IPS DF 19.7 (cell line): ENCODE results near the gene RNF144B.
A peak's percentile ranks its signal among the peaks of the same experiment; 100 is the strongest.
"Not testable (repeated sequence)": the region's sequence is repeated elsewhere in the genome, so short reads cannot be mapped to it uniquely, and the experiment has no call there.

Experiments
- DNase-seq: peaks from one replicate; pipeline ENCODE4 v3.0.0-alpha.2; 2013; ENCODE audit warnings: low read depth, low spot score

Gene RNF144B

DNA sequence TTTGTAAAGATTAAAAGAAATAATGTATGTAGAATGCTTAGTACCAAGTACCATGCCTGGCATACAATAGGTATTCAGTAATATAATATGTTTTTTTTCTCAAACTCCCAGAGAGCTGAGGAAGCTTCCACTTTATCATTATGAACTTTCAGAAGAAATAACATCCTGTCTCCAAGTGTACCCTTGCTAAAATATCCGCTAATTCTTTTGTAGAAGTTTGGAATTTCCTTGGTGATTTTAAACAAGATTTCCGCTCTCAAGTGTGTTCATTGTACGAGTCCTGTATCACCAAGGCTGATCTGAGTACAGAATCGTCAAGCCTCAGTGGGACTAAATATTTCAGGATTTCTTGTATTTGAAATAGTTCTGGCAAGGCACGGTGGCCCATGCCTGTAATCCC lies 16.1 kb upstream of the RNF144B start:
- no peak for DNase-seq

DNA sequence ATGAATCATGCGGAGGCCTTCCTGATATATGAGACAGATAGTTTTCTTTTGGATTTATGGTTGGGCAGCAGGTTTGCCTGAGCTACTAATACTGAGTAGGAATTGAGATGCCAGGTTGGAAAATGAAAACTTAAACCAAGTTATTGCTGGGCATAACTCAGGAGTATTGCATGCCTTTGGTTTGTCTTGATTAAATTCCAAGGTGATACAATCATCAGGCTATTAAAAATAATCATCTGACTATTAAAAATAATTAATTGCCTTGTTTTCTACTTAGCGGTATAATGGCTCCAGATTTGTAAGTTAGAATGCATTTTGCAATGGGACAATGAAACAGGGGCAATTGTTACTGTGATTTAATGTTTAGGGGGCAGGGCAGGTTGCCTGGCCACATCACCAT lies 15.5 kb upstream of the RNF144B start:
- no peak for DNase-seq

DNA sequence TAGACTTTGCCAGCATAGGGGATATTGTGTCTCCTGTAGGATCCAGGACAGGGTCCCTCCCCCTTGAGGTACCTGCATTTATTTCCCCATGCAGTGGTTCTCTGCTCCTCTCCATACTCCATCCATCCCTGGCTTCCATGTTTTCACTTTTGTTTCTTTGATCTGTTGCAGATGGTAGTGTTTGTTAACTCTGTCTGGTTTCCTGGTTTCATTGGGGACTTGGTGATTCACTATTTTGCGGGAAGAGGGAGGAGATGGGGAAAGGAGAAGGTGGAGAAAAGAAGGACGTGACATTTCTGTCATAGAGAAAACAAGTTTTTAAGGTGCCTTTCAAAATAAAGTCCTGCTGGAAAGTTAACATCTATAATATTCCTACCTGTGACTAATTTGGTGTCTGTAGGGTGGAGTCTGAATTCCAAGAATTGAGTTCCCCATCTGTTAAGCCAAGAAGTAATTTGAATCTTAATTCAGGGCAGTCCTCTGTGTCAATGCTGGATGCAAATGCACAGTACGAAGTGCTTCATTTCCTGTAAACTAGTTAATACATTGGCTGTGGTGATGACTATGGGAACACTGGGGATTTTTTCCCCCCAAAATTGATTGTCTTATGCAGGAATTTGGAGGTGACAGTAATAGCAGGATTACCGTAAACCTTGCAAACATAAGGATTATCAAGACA lies 6.9 kb upstream of the RNF144B start:
- DNase-seq: no peak

DNA sequence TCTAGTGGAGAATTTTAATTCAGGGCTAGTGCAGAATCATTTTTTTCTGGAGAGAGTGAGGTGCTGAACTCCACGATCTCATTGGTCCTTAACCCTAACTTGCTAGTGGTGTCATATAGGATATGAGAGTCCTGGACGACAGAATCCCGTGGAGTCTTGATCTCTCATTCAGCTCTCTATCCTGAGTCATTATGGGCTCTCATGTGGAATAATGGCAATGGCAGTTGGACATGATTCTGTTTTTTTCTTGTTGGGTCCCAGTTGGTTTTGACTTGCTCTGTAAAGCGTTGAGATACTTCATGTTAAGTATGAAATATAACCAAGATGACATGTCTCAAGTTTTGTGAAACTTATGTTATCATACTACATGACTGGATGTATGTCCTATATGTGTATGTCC lies 6.3 kb upstream of the RNF144B start:
- no peak for DNase-seq

DNA sequence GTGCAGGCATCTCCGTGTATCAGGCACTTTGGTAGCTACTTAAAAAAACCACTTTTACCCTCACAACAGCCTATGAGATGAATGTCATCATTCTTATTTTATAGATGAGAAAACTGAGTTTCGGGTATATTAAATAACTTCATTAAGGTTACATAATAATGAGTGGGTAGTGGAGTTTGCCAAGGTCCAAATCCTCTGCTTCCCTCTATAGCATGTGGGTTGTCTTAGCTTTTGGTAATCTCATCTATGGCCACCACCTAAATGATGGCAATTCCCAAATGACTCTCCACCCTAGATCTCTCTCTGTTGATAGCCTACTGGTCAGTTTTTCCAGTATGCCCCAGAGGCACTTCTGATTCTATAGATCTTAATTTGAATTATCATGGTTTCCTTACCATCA lies 3.7 kb upstream of the RNF144B start:
- no peak for DNase-seq

DNA sequence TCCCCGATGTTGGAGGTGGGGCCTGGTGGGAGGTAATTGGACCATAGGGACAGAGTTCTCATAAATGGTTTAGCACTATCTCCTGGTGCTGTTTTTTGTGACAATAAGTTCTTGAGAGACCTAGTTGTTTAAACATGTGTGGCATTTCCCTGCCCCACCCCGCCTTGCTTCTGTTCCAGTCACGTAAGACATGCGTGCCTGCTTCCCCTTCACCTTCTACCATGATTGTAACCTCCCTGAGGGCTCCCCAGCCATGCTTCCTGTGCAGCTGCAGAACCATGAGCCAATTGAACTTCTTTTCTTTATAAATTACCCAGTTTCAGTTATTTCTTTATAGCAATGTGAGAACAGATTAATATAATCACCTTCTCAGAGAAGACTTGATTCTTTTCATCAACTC lies 2.5 kb upstream of the RNF144B start:
- DNase-seq: no peak

DNA sequence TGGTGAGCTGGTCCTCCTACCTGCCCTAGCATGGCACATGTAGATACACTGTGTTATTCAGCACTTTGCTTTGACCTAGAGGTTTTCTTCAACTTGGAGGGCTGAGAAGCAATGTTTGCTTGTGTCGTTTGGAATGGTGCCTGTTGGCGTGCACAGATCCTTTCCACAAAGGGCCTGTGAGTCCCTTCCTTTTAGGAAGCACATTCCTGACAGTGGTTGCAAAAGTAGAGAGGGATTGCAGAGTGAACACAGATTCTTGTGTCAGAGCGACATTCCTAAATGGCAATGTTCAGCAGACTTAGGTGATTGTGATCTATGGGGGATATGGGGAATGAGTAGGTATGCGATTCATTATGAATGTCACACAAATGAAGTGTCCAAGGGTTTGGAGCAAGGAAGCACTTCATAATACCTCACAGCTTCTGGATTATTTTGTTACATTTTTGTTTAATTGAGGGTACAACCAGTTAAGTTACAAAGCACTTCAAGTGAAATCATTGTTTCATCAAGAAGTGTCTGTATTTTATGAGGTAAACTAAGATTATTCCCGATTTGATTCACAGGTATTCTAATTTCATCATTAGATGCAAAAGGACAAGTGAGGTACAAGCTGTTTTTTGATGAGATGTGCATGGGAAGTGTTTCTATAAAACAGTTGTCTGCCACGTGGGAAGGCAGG lies 713 bp upstream of the RNF144B start:
- no peak for DNase-seq

DNA sequence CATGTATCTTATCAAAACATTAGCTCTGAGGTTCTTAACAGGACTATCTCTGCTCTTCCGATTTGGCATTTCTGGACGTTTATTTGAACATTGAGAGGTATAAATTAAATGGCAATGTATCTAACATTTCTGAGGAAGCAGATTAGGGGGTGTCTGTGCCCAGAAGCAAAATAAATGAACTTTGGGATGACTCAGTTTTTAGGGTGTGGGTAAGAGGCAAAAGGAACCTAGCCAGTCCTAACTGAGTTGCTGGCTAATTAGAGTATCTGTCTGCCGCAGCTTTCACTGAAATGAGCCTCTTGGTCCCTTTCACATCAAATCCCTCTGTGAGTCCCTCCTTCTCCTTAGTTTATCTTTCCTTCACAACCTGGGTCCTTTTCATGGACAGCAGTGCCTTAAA lies 1.1 kb downstream of the RNF144B start:
- no peak for DNase-seq

DNA sequence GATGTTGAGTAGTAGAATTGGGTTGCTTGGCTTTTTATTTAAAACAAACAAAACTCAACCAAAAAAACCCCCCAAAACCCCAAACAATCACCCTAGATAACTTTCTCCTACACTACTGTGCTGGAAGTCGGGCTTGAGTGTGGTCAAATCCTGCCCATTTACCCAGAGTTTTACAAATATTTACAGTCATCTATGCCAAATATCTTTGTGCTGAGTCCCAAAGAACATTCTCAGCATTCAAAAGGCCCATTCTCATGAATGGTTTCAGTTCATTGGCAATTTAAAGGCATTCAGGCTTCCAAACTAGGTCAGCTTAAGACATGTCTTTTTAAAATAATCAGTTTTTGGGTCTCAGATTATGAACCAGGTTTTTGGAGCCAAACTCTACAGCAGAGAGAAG lies 1.8 kb downstream of the RNF144B start:
- no peak for DNase-seq

DNA sequence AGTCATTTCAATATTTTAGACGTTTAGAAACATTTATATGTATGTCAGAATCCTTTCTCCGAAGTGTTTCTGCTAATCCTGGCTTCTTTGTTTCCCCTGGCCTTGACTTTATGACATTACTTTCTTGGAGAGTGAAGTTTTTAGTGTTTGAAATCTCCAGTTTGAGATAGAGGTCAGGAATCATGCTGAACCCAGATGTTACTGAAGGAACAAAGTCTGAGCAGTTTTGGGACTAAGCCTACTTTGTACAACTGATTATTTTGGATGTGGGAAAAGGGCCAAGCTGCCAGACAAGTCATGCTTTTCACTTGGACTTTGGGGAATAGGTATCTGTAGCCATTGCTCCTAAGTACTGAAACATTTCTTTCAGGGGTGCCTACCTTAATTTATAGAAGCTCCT lies 2.3 kb downstream of the RNF144B start:
- DNase-seq: no peak

DNA sequence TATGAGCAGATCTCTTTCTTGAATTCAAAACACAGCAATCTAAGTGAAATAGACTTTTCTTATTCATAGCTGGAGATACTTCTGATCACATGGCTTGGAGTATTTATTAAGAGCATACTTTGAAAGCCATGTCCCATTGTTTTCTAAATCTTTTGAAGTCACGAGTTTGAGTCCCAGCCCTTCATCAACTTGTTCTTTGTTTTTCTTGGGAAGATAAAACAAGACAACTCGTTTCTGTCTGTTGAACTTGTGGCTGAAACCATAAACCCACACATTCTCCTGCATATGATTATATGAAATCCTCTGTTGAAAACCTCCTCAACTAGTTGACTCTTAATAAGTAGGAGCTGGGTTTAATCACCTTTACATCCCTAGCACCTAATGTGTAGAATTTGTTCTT lies 3.3 kb downstream of the RNF144B start:
- DNase-seq: no peak

DNA sequence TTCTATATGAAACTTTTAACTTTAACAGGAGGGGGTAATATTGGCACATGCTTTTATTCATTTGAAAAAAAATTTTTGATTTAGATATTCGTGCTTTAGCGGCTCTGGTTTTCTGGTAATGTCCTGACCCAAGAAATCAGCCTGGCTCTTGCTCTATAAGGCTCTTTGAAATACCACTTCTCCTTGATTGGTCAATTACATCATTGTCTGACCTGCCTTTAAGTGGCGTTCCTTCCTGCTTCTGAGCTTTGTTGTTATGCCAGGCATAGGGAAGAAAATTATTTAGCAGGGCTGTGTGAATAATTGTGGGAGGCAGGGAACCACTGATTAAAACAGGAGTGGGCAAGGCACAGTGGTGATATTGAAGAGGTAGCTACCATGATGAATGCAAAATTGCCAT lies 3.9 kb downstream of the RNF144B start:
- DNase-seq: no peak

DNA sequence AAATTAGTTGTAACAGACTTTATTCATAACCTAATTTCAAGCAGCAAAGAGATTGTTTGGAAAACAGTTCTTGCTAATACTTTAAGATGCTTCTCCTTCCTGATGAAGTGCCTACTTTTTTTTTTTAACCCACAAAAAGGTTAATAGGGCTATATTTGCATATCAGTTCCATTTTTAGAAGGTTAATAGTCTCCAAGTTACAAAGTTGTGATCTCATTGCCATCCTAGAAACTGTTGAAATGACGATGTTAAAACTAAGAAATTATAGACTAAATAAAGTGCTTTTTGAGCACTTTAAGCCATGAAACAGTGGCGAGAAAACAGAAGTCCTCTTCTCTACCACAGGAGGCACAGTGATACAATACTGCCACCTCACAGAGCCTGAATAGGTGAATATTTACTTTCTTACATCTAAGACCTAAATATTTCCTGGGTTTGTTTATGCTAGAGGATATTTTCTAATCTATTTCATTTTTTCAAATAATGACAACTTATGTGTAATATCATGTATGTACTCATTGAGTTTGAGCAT lies 5.3 kb downstream of the RNF144B start:
- DNase-seq: no peak

DNA sequence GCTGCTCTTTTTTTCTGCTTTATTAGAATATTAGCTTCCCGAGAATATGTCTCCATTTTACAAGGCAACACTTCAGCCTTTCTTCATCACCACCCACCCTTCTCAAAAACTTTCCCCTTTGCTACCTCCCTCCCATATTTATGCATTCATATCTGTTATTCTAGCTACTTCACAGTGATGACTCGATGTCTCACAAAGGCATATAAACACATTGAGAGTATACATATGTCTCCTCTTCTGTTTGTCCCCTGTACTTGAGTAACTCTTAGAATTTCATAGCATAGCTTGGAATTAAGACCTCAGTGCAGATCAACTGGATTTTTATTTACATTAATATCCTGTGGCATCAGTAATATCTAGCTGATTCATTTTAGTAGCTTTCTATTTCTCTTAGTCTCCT lies 6.5 kb downstream of the RNF144B start:
- DNase-seq: no peak

DNA sequence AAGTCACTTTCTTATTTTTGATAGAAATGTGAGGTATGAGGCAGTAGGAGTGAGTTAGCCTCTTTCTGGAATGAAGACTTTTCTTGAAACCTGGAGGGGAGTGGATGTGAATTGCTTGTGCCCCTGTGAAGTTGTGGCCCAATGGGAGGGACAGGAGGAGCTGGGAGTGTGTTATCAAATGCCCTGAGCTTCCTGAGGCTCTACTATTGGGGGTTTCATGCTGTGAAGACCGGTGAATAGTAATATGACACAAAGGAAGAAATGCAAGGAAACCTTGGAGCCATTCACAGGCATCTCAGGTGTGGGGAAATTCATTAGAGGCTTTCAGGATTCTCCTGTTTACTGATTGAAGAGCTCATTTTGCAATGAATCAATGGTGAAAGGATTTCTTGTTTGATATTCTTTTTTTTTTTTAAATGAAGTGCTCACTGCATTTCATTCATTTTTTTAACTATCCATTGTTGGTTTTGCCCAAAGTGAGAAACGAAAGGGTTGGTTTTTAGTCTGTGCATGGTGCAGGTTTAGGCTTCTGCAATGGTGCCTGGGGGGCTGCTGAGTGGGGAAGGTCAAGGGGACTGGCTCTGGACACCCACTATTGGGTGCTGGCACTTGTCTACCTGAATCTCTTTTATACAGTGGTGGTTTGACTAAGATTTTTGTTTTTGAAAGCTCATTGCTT lies 8.2 kb downstream of the RNF144B start:
- DNase-seq: peak; percentile 86

DNA sequence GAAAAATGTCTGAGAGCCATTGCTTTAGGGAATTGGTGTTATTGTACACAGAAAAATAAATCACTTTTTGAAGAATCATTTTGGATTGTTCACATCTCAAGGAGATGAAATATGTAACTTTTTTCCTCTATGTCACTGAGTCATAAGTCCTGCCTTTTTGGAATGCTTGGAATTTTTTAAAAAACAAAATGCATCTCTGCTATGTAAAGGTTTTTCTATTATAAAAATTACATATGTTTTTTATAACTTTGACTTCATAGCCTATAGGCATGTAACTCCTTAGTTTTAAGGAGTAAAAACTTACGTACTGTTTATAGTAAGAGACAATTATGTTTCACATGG lies 8.7 kb downstream of the RNF144B start:
- no peak for DNase-seq

DNA sequence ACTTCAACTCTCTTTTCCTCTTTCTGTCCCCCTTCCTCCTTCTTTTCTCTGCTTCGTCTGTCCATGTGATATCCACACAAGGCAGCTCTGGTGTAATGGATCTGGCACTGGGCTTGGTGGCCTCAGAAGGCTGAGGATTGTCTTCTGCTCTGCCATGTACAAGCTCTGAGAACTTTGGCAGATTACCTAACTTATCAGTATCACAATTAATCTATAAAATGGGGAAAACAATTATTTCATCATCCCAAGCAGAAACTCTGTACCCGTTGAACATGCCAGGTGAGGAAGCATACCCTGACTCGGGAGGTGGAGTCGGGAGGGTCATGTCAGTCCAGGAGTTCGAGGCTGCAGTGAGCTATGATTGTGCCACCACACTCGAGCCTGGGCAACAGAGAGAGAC lies 10.6 kb downstream of the RNF144B start:
- no peak for DNase-seq

DNA sequence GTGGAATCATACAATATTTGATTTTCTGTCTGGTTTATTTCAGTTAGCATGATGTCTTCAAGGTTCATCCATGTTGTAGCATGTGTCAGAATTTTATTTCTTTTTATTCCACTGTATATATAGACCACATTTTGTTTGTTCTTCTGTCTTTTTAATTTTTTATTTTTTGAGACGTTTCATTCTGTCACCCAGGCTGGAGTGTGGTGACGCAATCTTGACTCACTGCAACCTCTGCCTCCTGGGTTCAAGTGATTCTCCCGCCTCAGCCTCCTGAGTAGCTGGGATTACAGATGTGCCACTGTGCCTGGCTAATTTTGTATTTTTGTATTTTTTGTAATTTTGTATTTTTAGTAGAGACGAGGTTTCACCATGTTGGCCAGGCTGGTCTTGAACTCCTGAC lies 11.1 kb downstream of the RNF144B start:
- DNase-seq: not testable (repeated sequence)

DNA sequence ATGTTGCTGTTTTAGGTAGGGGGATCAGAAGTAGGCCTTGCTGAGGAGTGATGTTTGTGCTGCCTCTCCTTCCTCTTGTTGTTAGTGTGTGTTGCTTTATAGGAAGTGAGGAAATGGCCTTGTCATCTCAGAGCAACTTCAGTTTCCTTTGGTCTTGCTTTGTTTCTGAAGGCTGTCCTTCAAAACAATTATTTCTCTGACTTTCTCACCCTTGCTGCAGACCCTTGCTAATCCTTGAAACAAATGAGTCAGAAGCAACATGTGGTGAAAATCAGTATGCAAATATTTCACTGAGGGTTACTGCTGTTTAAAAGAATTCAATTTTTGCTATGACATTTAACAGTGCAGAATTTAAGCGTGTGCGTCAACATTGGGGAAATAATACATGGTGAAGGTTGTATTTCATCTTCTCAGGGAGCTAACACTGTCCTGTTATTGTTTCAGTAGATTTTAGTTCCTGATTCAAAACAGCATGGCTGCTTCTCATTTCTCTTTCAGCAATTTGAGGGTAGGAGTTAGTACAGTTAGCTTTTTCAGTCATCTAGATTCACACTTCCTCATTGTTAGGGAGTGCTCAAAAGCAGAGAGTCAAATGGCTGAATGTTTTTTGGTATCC lies 13.8 kb downstream of the RNF144B start:
- DNase-seq: no peak

DNA sequence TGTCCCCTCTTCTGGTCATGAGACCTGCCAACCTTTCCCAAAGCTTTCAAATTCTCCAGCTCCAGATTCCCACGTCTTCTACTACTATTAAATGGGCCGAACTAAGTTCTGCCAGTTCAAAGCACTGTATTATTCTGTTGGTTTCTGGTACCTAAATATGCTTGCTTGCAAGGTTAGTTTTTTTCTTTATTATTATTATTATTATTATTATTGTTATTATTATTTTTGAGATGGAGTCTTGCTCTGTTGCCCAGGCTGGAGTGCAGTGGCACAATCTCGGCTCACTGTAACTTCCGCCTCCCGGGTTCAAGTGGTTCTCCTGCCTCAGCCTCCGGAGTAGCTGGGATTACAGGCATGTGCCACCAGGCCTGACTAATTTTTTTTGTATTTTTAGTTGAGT lies 17.8 kb downstream of the RNF144B start:
- not testable (repeated sequence) for DNase-seq

DNA sequence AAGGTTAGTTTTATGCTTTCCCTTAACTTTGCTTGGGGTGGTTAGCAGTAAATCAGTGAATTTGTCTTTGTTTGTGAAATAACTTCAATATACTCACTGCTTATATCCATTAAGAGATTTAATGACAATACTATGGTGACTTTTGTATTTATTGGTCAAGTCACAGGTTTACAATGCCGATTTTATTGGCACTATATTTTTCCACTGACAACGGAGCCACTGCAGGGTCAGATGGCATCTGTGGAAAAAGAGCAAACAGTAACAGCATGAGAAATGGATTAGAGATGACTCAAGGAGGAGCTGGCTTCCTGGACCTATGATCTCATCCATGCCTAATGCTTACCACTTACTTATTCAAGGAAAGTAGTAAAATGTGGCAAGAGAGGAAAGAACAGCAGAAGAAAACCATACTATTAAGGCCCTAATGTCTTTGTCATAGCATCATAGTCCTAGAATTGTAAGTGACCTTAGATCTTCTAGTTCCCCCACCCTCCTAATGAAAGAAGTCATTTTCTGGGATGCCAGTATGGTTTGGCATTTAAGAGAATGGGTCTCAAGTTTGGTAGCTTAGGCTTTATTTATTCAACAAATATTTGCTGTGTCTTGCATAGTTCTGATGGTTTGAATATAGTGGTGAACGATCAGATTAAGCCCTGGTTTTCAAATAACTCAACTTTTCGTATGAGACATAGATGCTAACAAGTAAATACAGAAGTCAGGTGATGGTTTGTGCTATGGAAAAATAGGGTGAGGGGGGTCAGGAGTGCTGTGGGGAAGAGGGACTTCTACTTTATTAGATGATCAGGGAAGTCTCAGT lies 18.5 kb downstream of the RNF144B start:
- DNase-seq: no peak
